KOPT-K1 (cell line): Measurements from ENCODE around the gene TTC33.
"Not testable (repeated sequence)": the region's sequence is repeated elsewhere in the genome, so short reads cannot be mapped to it uniquely, and the experiment has no call there.

ENCODE experiments used
- H3K27ac ChIP-seq: fragments of 200-600 bp; sonication (generic); 2 replicates; pipeline ENCODE4 v1.5.1; 2016; ENCODE audit warnings: antibody characterized with exemption, mild to moderate bottlenecking, low read depth, low read length; ENCODE audit not compliant: poor library complexity, severe bottlenecking
- H3K36me3 ChIP-seq: fragments of 200-600 bp; sonication (generic); 2 replicates; pipeline ENCODE4 v1.5.1; 2017; ENCODE audit warnings: antibody characterized with exemption, mild to moderate bottlenecking, low read length, moderate library complexity; ENCODE audit not compliant: insufficient read depth
- H3K9me3 ChIP-seq: fragments of 200-600 bp; sonication (generic); 2 replicates; pipeline ENCODE4 v1.5.1; 2017; ENCODE audit warnings: antibody characterized with exemption, low read length, mild to moderate bottlenecking; ENCODE audit not compliant: insufficient read depth, poor library complexity, severe bottlenecking

Gene TTC33

DNA sequence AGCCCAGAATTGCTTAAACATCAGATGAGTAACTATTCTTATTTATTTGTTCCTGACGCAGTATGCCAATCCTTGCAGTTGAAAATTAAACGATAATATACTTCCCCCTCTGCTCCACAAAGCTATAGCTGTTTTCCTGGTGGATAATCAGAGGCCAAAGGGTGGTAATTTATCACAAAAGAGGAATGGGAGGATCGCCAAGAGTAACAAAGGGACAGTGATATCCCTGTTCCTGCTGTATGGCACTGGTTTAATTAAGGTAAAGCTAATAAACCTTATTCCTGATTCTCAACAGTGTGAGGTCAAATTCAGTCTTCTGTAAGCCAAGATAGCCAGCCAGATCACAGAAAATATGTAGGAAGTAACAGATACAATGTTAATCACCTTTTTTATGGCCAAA, 109.5 kb downstream of the TTC33 start:
- H3K9me3 ChIP-seq: peaks cover 9% of the 10 kb centered on the region
- no peaks in the 10 kb centered on the region for H3K36me3 ChIP-seq
- H3K27ac ChIP-seq: no peak overlapping the region

DNA sequence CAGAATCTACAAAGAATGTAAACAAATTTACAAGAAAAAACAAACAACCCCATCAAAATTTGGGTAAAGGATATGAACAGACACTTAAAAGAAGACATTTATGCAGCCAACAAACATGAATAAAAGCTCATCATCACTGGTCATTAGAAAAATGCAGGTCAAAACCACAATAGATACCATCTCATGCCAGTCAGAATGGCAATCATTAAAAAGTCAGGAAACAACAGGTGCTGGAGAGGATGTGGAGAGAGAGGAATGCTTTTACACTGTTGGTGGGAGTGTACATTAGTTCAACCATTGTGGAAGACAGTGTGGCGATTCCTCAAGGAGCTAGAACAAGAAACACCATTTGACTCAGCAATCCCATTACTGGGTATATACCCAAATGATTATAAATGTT, 116.2 kb downstream of the TTC33 start:
- not testable (repeated sequence) for H3K36me3 ChIP-seq, H3K27ac ChIP-seq
- H3K9me3 ChIP-seq: peaks cover 41% of the 10 kb centered on the region

GRCh38 chr5:40634593-40634992, 121.2 kb downstream of the TTC33 start:
- H3K36me3 ChIP-seq: no peaks in the 10 kb centered on the region; the same call in 1 of the 2 replicates
- no peak overlapping the region for H3K27ac ChIP-seq
- H3K9me3 ChIP-seq: peaks cover 28% of the 10 kb centered on the region

- peaks cover 28% of the 10 kb centered on the region for H3K9me3 ChIP-seq
- no peak overlapping the region for H3K27ac ChIP-seq
- H3K36me3 ChIP-seq: no peaks in the 10 kb centered on the region; the same call in 1 of the 2 replicates
These were observed 121.6 kb downstream of the TTC33 start for GRCh38 chr5:40634154-40634553.

- Histone ChIP-seq H3K9me3 (peaks cover 15% of the 10 kb centered on the region), H3K27ac (no peak overlapping the region)
These were observed 124.5 kb downstream of the TTC33 start for GRCh38 chr5:40631236-40631635.

GRCh38 chr5:40630126-40630525, 125.6 kb downstream of the TTC33 start:
- Histone ChIP-seq H3K9me3 (peaks cover 7% of the 10 kb centered on the region), H3K27ac (no peak overlapping the region)

More at GRCh38 chr5:40631236-40631635, 124.5 kb downstream of the TTC33 start:
- no peaks in the 10 kb centered on the region; the same call in 1 of the 2 replicates for H3K36me3 ChIP-seq

GRCh38 chr5:40628407-40628806, 127.4 kb downstream of the TTC33 start:
- Histone ChIP-seq H3K9me3 (no peaks in the 10 kb centered on the region), H3K36me3 (no peaks in the 10 kb centered on the region), H3K27ac (no peak overlapping the region)

More at GRCh38 chr5:40630126-40630525, 125.6 kb downstream of the TTC33 start:
- no peaks in the 10 kb centered on the region; the same call in 1 of the 2 replicates for H3K36me3 ChIP-seq

GRCh38 chr5:40627706-40628105, 128.1 kb downstream of the TTC33 start:
- Histone ChIP-seq H3K36me3 (no peaks in the 10 kb centered on the region), H3K27ac (no peak overlapping the region), H3K9me3 (no peaks in the 10 kb centered on the region)

GRCh38 chr5:40626801-40627200, 129.0 kb downstream of the TTC33 start:
- Histone ChIP-seq H3K36me3 (no peaks in the 10 kb centered on the region), H3K27ac (no peak overlapping the region), H3K9me3 (no peaks in the 10 kb centered on the region)

- no peaks in the 10 kb centered on the region for H3K36me3 ChIP-seq
- no peaks in the 10 kb centered on the region for H3K9me3 ChIP-seq
- H3K27ac ChIP-seq: peak overlapping the region; percentile 55
These were observed 132.0 kb downstream of the TTC33 start for GRCh38 chr5:40623480-40624420.

GRCh38 chr5:40622463-40623252, 133.1 kb downstream of the TTC33 start:
- H3K36me3 ChIP-seq: no peaks in the 10 kb centered on the region
- H3K27ac ChIP-seq: peak overlapping the region; percentile 55
- H3K9me3 ChIP-seq: no peaks in the 10 kb centered on the region

DNA sequence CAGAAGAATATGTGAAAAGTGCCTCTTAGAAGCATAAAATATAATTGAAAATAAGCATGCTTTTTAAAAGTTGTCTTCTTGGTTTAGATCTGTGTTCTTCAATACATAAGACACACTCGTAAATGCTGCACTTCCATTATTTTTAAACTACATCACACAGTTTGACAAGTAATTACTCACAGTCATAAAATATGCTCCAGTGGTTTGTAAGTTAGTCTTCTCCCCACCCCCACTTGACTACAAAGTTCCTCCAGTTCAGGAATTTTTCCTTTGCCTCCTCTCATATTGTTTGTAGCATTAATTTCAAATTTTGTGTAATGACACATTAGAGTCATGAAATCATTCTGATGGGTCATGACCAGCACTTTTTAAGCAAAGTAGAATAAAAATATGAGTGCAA, 136.3 kb downstream of the TTC33 start:
- Histone ChIP-seq H3K9me3 (no peaks in the 10 kb centered on the region), H3K27ac (no peak overlapping the region)

DNA sequence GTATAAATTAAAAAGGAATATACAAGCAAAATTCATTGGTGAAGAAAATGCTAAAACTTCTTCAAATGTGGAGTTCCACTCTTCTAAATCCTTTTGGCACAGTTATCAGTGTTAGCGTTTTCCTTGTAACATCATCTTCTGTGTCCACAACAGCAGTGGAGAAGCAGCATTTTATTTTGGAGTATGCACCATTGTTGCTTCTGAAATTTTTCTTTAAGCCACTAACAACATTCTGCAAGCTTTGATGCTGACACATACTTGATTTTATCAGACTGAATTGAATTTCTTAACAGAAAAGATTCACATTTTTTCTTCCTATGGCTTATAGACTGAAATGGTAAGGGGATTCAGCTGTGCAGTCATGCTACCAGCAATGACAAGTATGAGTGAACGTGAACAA, 136.8 kb downstream of the TTC33 start:
- Histone ChIP-seq H3K36me3 (no peaks in the 10 kb centered on the region), H3K9me3 (no peaks in the 10 kb centered on the region), H3K27ac (no peak overlapping the region)

More for the DNA sequence above, 136.3 kb downstream of the TTC33 start:
- no peaks in the 10 kb centered on the region for H3K36me3 ChIP-seq

DNA sequence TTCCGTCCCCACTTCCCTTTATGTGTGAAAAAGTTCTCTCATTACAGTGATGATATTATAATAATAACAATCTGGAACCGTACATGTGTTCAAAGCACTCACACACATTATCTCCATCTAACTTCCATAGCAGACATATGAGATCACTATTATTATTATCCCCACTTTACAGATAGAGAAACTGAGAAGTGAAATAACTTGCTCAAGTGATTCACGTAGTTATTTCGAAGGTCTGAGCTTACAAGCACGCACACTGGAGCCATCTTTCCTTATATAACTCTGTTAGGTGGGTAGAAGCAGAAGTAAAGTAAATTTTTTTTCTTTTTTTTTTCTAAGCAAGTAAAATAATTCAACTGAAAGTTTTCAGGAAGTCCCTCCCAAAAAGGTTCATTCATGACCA, 139.0 kb downstream of the TTC33 start:
- H3K9me3 ChIP-seq: no peaks in the 10 kb centered on the region
- no peaks in the 10 kb centered on the region for H3K36me3 ChIP-seq
- no peak overlapping the region for H3K27ac ChIP-seq

GRCh38 chr5:40615586-40616170, 140.1 kb downstream of the TTC33 start:
- no peaks in the 10 kb centered on the region for H3K36me3 ChIP-seq
- H3K27ac ChIP-seq: no peak overlapping the region
- no peaks in the 10 kb centered on the region for H3K9me3 ChIP-seq
